DOHH2 (cell line): ENCODE measurements around the gene ITGA2B.

Source experiments
- H3F3A ChIP-seq: fragments of 200-600 bp; sonication (generic), shearing (Covaris generic); 2 replicates; pipeline ENCODE4 v1.6.0; 2016; ENCODE audit warnings: antibody characterized with exemption, mild to moderate bottlenecking; ENCODE audit not compliant: control insufficient read depth, insufficient read depth
- H3K27ac ChIP-seq: fragments of 200-600 bp; sonication (generic); 2 replicates; pipeline ENCODE4 v1.5.1; 2014; ENCODE audit warnings: low read depth, mild to moderate bottlenecking, low read length, moderate library complexity
- H3K27me3 ChIP-seq: fragments of 200-600 bp; sonication (generic); 2 replicates; pipeline ENCODE4 v1.6.1; 2014; ENCODE audit warnings: mild to moderate bottlenecking, low read length, mixed read lengths; ENCODE audit not compliant: control insufficient read depth
- H3K36me3 ChIP-seq: fragments of 200-600 bp; sonication (generic); 2 replicates; pipeline ENCODE4 v1.6.1; 2014; ENCODE audit warnings: mild to moderate bottlenecking, low read length, moderate library complexity, mixed read lengths; ENCODE audit not compliant: control insufficient read depth
- H3K4me1 ChIP-seq: fragments of 200-600 bp; sonication (generic); 2 replicates; pipeline ENCODE4 v1.6.1; 2014; ENCODE audit warnings: mild to moderate bottlenecking, low read length, mixed read lengths; ENCODE audit not compliant: control insufficient read depth
- H3K4me2 ChIP-seq: fragments of 200-600 bp; sonication (generic); 2 replicates; pipeline ENCODE4 v1.6.0; 2014; ENCODE audit warnings: mild to moderate bottlenecking, low read length, moderate library complexity
- H3K4me3 ChIP-seq: fragments of 200-600 bp; sonication (generic); 2 replicates; pipeline ENCODE4 v1.5.1; 2014; ENCODE audit warnings: mild to moderate bottlenecking, low read length, mixed read lengths
- H3K79me2 ChIP-seq: fragments of 200-600 bp; sonication (generic); 2 replicates; pipeline ENCODE4 v1.6.1; 2014; ENCODE audit warnings: mild to moderate bottlenecking, low read length, mixed read lengths; ENCODE audit not compliant: control insufficient read depth
- H3K9me2 ChIP-seq: fragments of 200-600 bp; sonication (generic); replicated peaks from 2 replicates; pipeline ENCODE4 v1.6.1; 2014; ENCODE audit warnings: mild to moderate bottlenecking, low read length, mixed read lengths; ENCODE audit not compliant: control insufficient read depth
- H3K9me3 ChIP-seq: fragments of 200-600 bp; sonication (generic); 2 replicates; pipeline ENCODE4 v1.6.1; 2014; ENCODE audit warnings: antibody characterized with exemption, low read length, mixed read lengths; ENCODE audit not compliant: control insufficient read depth, insufficient read depth
- H4K20me1 ChIP-seq: fragments of 200-600 bp; sonication (generic); 2 replicates; pipeline ENCODE4 v1.6.0; 2014; ENCODE audit warnings: low read depth, mild to moderate bottlenecking, antibody characterized with exemption, low read length, moderate library complexity; ENCODE audit not compliant: control insufficient read depth, insufficient read depth
- CTCF ChIP-seq: fragments of 200-600 bp; sonication (generic); IDR thresholded peaks from one replicate; pipeline ENCODE4 v1.5.1; 2014; ENCODE audit warnings: antibody characterized with exemption, mild to moderate bottlenecking, low read depth, low read length; ENCODE audit not compliant: poor library complexity, severe bottlenecking
- EZH2phosphoT487 ChIP-seq: fragments of 200-600 bp; sonication (generic); IDR thresholded peaks from 2 replicates; pipeline ENCODE4 v1.6.1; 2017; ENCODE audit warnings: borderline replicate concordance, mild to moderate bottlenecking, antibody characterized with exemption, low read length, moderate library complexity, mixed read lengths

Gene ITGA2B

GRCh38 chr17:44360826-44361225 lies 28.6 kb downstream of the ITGA2B start:
- no peak overlapping the region for H3K27ac ChIP-seq
- H4K20me1 ChIP-seq = no peaks in the 10 kb centered on the region
- H3K9me2 ChIP-seq = no peaks in the 10 kb centered on the region
- H3K9me3 ChIP-seq = no peaks in the 10 kb centered on the region
- peaks cover 32% of the 10 kb centered on the region for H3K27me3 ChIP-seq
- H3K79me2 ChIP-seq = no peaks in the 10 kb centered on the region
- TF ChIP-seq CTCF (no peak), EZH2phosphoT487 (no peak)
- no peaks in the 10 kb centered on the region for H3K36me3 ChIP-seq
- peak overlapping the region; percentile 31 for H3K4me2 ChIP-seq
- H3F3A ChIP-seq = no peaks in the 10 kb centered on the region
- no peak overlapping the region for H3K4me3 ChIP-seq
- H3K4me1 ChIP-seq = peaks cover 54% of the 10 kb centered on the region

- H3K27me3 ChIP-seq = peaks cover 32% of the 10 kb centered on the region
- H3K4me2 ChIP-seq = no peak overlapping the region
- H3K4me1 ChIP-seq = peaks cover 54% of the 10 kb centered on the region
- no peak overlapping the region for H3K27ac ChIP-seq
- no peaks in the 10 kb centered on the region for H3K79me2 ChIP-seq
- H3K4me3 ChIP-seq = no peak overlapping the region
- H3K9me3 ChIP-seq = no peaks in the 10 kb centered on the region
- H3K9me2 ChIP-seq = no peaks in the 10 kb centered on the region
- no peaks in the 10 kb centered on the region for H4K20me1 ChIP-seq
- TF ChIP-seq EZH2phosphoT487 = no peak
- TF ChIP-seq CTCF = no peak
- no peaks in the 10 kb centered on the region for H3K36me3 ChIP-seq
- no peaks in the 10 kb centered on the region for H3F3A ChIP-seq
These were observed 29.3 kb downstream of the ITGA2B start for GRCh38 chr17:44360144-44360533.

GRCh38 chr17:44359458-44360143 lies 29.8 kb downstream of the ITGA2B start:
- TF ChIP-seq CTCF (no peak), EZH2phosphoT487 (no peak)
- Histone ChIP-seq H3K9me3 (no peaks in the 10 kb centered on the region), H4K20me1 (no peaks in the 10 kb centered on the region), H3K79me2 (no peaks in the 10 kb centered on the region), H3F3A (no peaks in the 10 kb centered on the region), H3K9me2 (no peaks in the 10 kb centered on the region), H3K4me1 (peaks cover 54% of the 10 kb centered on the region), H3K4me2 (peak overlapping the region; percentile 30; the same call in 1 of the 2 replicates), H3K4me3 (no peak overlapping the region), H3K27ac (no peak overlapping the region), H3K27me3 (peaks cover 29% of the 10 kb centered on the region), H3K36me3 (no peaks in the 10 kb centered on the region)
